MG63 (cell line): Measurements from ENCODE around the gene MSX1. TPM values are rescaled to one million over a fixed set of nuclear protein-coding genes. Genes with fewer than 3 reads are reported as not detected.

Source experiments
- DNase-seq: peaks from one replicate; pipeline ENCODE4 v3.0.0-alpha.2; 2020
- H3K27me3 ChIP-seq: fragments of 250-450 bp; sonication (Bioruptor Pico); 2 replicates; pipeline ENCODE4 v1.5.1; 2020; ENCODE audit warnings: mild to moderate bottlenecking, moderate library complexity
- H3K36me3 ChIP-seq: fragments of 250-450 bp; sonication (Bioruptor Pico); 2 replicates; pipeline ENCODE4 v1.5.1; 2020; ENCODE audit warnings: mild to moderate bottlenecking, moderate library complexity
- H3K4me3 ChIP-seq: fragments of 250-450 bp; sonication (Bioruptor Pico); 2 replicates; pipeline ENCODE4 v1.5.1; 2020; ENCODE audit warnings: mild to moderate bottlenecking, moderate library complexity
- H3K9me3 ChIP-seq: fragments of 250-450 bp; sonication (Bioruptor Pico); 2 replicates; pipeline ENCODE4 v1.5.1; 2020; ENCODE audit warnings: mild to moderate bottlenecking, moderate library complexity
- total RNA-seq: library from RNA; depleted of rRNA; stranded (reverse); fragments of >200 nt; shearing (Covaris generic); gene quantifications from 2 replicates; pipeline ENCODE4 v1.2.3, GENCODE V29; 2014; ENCODE audit warnings: low replicate concordance

MSX1 gene
- total RNA-seq, 1 experiment from 2014 or later, result 7.8 TPM

GRCh38 chr4:4872314-4872903, 12.9 kb downstream of the MSX1 start:
- no peaks in the 10 kb centered on the region for H3K9me3 ChIP-seq
- H3K27me3 ChIP-seq, result no peaks in the 10 kb centered on the region
- no peak for DNase-seq
- H3K4me3 ChIP-seq, result no peak overlapping the region
- no peaks in the 10 kb centered on the region for H3K36me3 ChIP-seq

GRCh38 chr4:4873203-4873602, 13.7 kb downstream of the MSX1 start:
- no peak for DNase-seq
- H3K9me3 ChIP-seq, result no peaks in the 10 kb centered on the region
- no peaks in the 10 kb centered on the region for H3K36me3 ChIP-seq
- no peak overlapping the region for H3K4me3 ChIP-seq
- H3K27me3 ChIP-seq, result no peaks in the 10 kb centered on the region

- Histone ChIP-seq H3K9me3 (no peaks in the 10 kb centered on the region), H3K4me3 (no peak overlapping the region), H3K36me3 (no peaks in the 10 kb centered on the region), H3K27me3 (no peaks in the 10 kb centered on the region)
- no peak for DNase-seq
These were observed 14.8 kb downstream of the MSX1 start for GRCh38 chr4:4874254-4874653.

GRCh38 chr4:4875147-4875546, 15.7 kb downstream of the MSX1 start:
- no peaks in the 10 kb centered on the region for H3K27me3 ChIP-seq

GRCh38 chr4:4875611-4876010, 16.1 kb downstream of the MSX1 start:
- no peak for DNase-seq
- no peaks in the 10 kb centered on the region for H3K9me3 ChIP-seq
- H3K4me3 ChIP-seq, result no peak overlapping the region
- no peaks in the 10 kb centered on the region for H3K36me3 ChIP-seq
- no peaks in the 10 kb centered on the region for H3K27me3 ChIP-seq

More at GRCh38 chr4:4875147-4875546, 15.7 kb downstream of the MSX1 start:
- Histone ChIP-seq H3K9me3 (no peaks in the 10 kb centered on the region), H3K4me3 (no peak overlapping the region), H3K36me3 (no peaks in the 10 kb centered on the region)
- no peak for DNase-seq

GRCh38 chr4:4876945-4877661, 17.6 kb downstream of the MSX1 start:
- no peaks in the 10 kb centered on the region for H3K36me3 ChIP-seq
- H3K27me3 ChIP-seq, result no peaks in the 10 kb centered on the region
- no peak for DNase-seq
- no peak overlapping the region for H3K4me3 ChIP-seq
- no peaks in the 10 kb centered on the region for H3K9me3 ChIP-seq

GRCh38 chr4:4880492-4880891, 21.0 kb downstream of the MSX1 start:
- no peak for DNase-seq
- Histone ChIP-seq H3K4me3 (no peak overlapping the region), H3K36me3 (no peaks in the 10 kb centered on the region), H3K9me3 (no peaks in the 10 kb centered on the region), H3K27me3 (no peaks in the 10 kb centered on the region)

- no peaks in the 10 kb centered on the region for H3K36me3 ChIP-seq
- no peak for DNase-seq
- no peak overlapping the region for H3K4me3 ChIP-seq
- H3K9me3 ChIP-seq, result no peaks in the 10 kb centered on the region
- H3K27me3 ChIP-seq, result no peaks in the 10 kb centered on the region
These were observed 22.0 kb downstream of the MSX1 start for GRCh38 chr4:4881432-4881831.

- Histone ChIP-seq H3K9me3 (no peaks in the 10 kb centered on the region), H3K27me3 (no peaks in the 10 kb centered on the region), H3K36me3 (no peaks in the 10 kb centered on the region), H3K4me3 (no peak overlapping the region)
- peak; percentile 14 for DNase-seq
These were observed 25.1 kb downstream of the MSX1 start for GRCh38 chr4:4884611-4885010.

GRCh38 chr4:4887426-4887825, 28.0 kb downstream of the MSX1 start:
- H3K27me3 ChIP-seq, result no peaks in the 10 kb centered on the region
- no peaks in the 10 kb centered on the region for H3K9me3 ChIP-seq
- H3K4me3 ChIP-seq, result no peak overlapping the region
- no peak for DNase-seq
- H3K36me3 ChIP-seq, result no peaks in the 10 kb centered on the region

GRCh38 chr4:4888695-4889094, 29.2 kb downstream of the MSX1 start:
- Histone ChIP-seq H3K36me3 (no peaks in the 10 kb centered on the region), H3K4me3 (no peak overlapping the region), H3K9me3 (no peaks in the 10 kb centered on the region), H3K27me3 (no peaks in the 10 kb centered on the region)
- DNase-seq, result no peak

- Histone ChIP-seq H3K27me3 (no peaks in the 10 kb centered on the region), H3K36me3 (no peaks in the 10 kb centered on the region), H3K4me3 (no peak overlapping the region), H3K9me3 (no peaks in the 10 kb centered on the region)
- DNase-seq, result no peak
These were observed 30.3 kb downstream of the MSX1 start for GRCh38 chr4:4889781-4890180.

- no peak for DNase-seq
- no peaks in the 10 kb centered on the region for H3K36me3 ChIP-seq
- no peak overlapping the region for H3K4me3 ChIP-seq
- no peaks in the 10 kb centered on the region for H3K27me3 ChIP-seq
- H3K9me3 ChIP-seq, result no peaks in the 10 kb centered on the region
These were observed 31.2 kb downstream of the MSX1 start for GRCh38 chr4:4890574-4891255.

GRCh38 chr4:4893721-4894120, 34.3 kb downstream of the MSX1 start:
- DNase-seq, result no peak
- Histone ChIP-seq H3K27me3 (no peaks in the 10 kb centered on the region), H3K9me3 (no peaks in the 10 kb centered on the region), H3K36me3 (no peaks in the 10 kb centered on the region), H3K4me3 (no peak overlapping the region)

- H3K36me3 ChIP-seq, result no peaks in the 10 kb centered on the region
- H3K27me3 ChIP-seq, result no peaks in the 10 kb centered on the region
- no peak for DNase-seq
- H3K4me3 ChIP-seq, result no peak overlapping the region
- H3K9me3 ChIP-seq, result no peaks in the 10 kb centered on the region
These were observed 39.9 kb downstream of the MSX1 start for GRCh38 chr4:4899202-4899925.

GRCh38 chr4:4901877-4902276, 42.4 kb downstream of the MSX1 start:
- no peaks in the 10 kb centered on the region for H3K9me3 ChIP-seq
- no peaks in the 10 kb centered on the region for H3K36me3 ChIP-seq
- DNase-seq, result no peak
- no peak overlapping the region for H3K4me3 ChIP-seq
- H3K27me3 ChIP-seq, result no peaks in the 10 kb centered on the region; the same call in 1 of the 2 replicates

GRCh38 chr4:4912155-4912554, 52.7 kb downstream of the MSX1 start:
- no peak for DNase-seq
- no peaks in the 10 kb centered on the region for H3K27me3 ChIP-seq
- H3K36me3 ChIP-seq, result no peaks in the 10 kb centered on the region
- H3K4me3 ChIP-seq, result no peak overlapping the region
- no peaks in the 10 kb centered on the region for H3K9me3 ChIP-seq
